KOPT-K1 (cell line): ENCODE results near the gene INPP5E.
A peak's percentile ranks its signal among the peaks of the same experiment; 100 is the strongest.

Experiments
- H3K27ac ChIP-seq: fragments of 200-600 bp; sonication (generic); 2 replicates; pipeline ENCODE4 v1.5.1; 2016; ENCODE audit warnings: antibody characterized with exemption, mild to moderate bottlenecking, low read depth, low read length; ENCODE audit not compliant: poor library complexity, severe bottlenecking
- H3K36me3 ChIP-seq: fragments of 200-600 bp; sonication (generic); 2 replicates; pipeline ENCODE4 v1.5.1; 2017; ENCODE audit warnings: antibody characterized with exemption, mild to moderate bottlenecking, low read length, moderate library complexity; ENCODE audit not compliant: insufficient read depth
- H3K9me3 ChIP-seq: fragments of 200-600 bp; sonication (generic); 2 replicates; pipeline ENCODE4 v1.5.1; 2017; ENCODE audit warnings: antibody characterized with exemption, low read length, mild to moderate bottlenecking; ENCODE audit not compliant: insufficient read depth, poor library complexity, severe bottlenecking

The INPP5E gene

GRCh38 chr9:136443087-136443486, 3.4 kb upstream of the INPP5E start:
- Histone ChIP-seq H3K9me3 (no peaks in the 10 kb centered on the region), H3K27ac (no peak overlapping the region), H3K36me3 (peaks cover 83% of the 10 kb centered on the region)

- H3K36me3 ChIP-seq, result peaks cover 79% of the 10 kb centered on the region
- H3K9me3 ChIP-seq, result no peaks in the 10 kb centered on the region
- H3K27ac ChIP-seq, result no peak overlapping the region
Observed at GRCh38 chr9:136442265-136442664, 2.6 kb upstream of the INPP5E start.

GRCh38 chr9:136441681-136442245, 2.1 kb upstream of the INPP5E start:
- Histone ChIP-seq H3K9me3 (no peaks in the 10 kb centered on the region), H3K27ac (no peak overlapping the region), H3K36me3 (peaks cover 79% of the 10 kb centered on the region)

GRCh38 chr9:136441191-136441680, 1.6 kb upstream of the INPP5E start:
- Histone ChIP-seq H3K9me3 (no peaks in the 10 kb centered on the region), H3K36me3 (peaks cover 77% of the 10 kb centered on the region), H3K27ac (no peak overlapping the region)

GRCh38 chr9:136438548-136439480, 831 bp downstream of the INPP5E start:
- H3K27ac ChIP-seq, result peak overlapping the region; percentile 74

GRCh38 chr9:136437839-136438547, 1.7 kb downstream of the INPP5E start:
- peaks cover 45% of the 10 kb centered on the region for H3K36me3 ChIP-seq
- H3K9me3 ChIP-seq, result no peaks in the 10 kb centered on the region
- H3K27ac ChIP-seq, result peak overlapping the region; percentile 74

More at GRCh38 chr9:136438548-136439480, 831 bp downstream of the INPP5E start:
- Histone ChIP-seq H3K9me3 (no peaks in the 10 kb centered on the region), H3K36me3 (peaks cover 53% of the 10 kb centered on the region)

GRCh38 chr9:136437430-136437829, 2.2 kb downstream of the INPP5E start:
- peaks cover 43% of the 10 kb centered on the region for H3K36me3 ChIP-seq
- no peaks in the 10 kb centered on the region for H3K9me3 ChIP-seq
- peak overlapping the region; percentile 5 for H3K27ac ChIP-seq

GRCh38 chr9:136436055-136436634, 3.5 kb downstream of the INPP5E start:
- Histone ChIP-seq H3K36me3 (peaks cover 38% of the 10 kb centered on the region), H3K27ac (no peak overlapping the region), H3K9me3 (no peaks in the 10 kb centered on the region)

- Histone ChIP-seq H3K27ac (no peak overlapping the region), H3K9me3 (no peaks in the 10 kb centered on the region), H3K36me3 (peaks cover 36% of the 10 kb centered on the region)
Observed at GRCh38 chr9:136434580-136435169, 5.0 kb downstream of the INPP5E start.

GRCh38 chr9:136433849-136434579, 5.6 kb downstream of the INPP5E start:
- H3K27ac ChIP-seq, result no peak overlapping the region

GRCh38 chr9:136433043-136433715, 6.5 kb downstream of the INPP5E start:
- peaks cover 48% of the 10 kb centered on the region for H3K36me3 ChIP-seq
- no peak overlapping the region for H3K27ac ChIP-seq
- H3K9me3 ChIP-seq, result no peaks in the 10 kb centered on the region

More at GRCh38 chr9:136433849-136434579, 5.6 kb downstream of the INPP5E start:
- Histone ChIP-seq H3K9me3 (no peaks in the 10 kb centered on the region), H3K36me3 (peaks cover 43% of the 10 kb centered on the region)

- Histone ChIP-seq H3K36me3 (peaks cover 46% of the 10 kb centered on the region), H3K27ac (no peak overlapping the region), H3K9me3 (no peaks in the 10 kb centered on the region)
Observed at GRCh38 chr9:136432591-136432990, 7.1 kb downstream of the INPP5E start.

- Histone ChIP-seq H3K27ac (no peak overlapping the region), H3K36me3 (peaks cover 39% of the 10 kb centered on the region), H3K9me3 (no peaks in the 10 kb centered on the region)
Observed at GRCh38 chr9:136431782-136432350, 7.8 kb downstream of the INPP5E start.
